GM21528 (cell line): Measurements from ENCODE around the gene IGFL2.
"Not testable (repeated sequence)": the region's sequence is repeated elsewhere in the genome, so short reads cannot be mapped to it uniquely, and the experiment has no call there.

ENCODE experiments used
- ATAC-seq: cut with Tn5 transposase; IDR thresholded peaks from one replicate; pipeline ENCODE4 v1.9.1; 2021; ENCODE audit warnings: mild to moderate bottlenecking, moderate library complexity; ENCODE audit not compliant: unreplicated experiment, low FRiP score

Gene IGFL2

GRCh38 chr19:46186101-46186716, 38.2 kb downstream of the IGFL2 start:
- ATAC-seq: no peak

- no peak for ATAC-seq
Observed at GRCh38 chr19:46186717-46187101, 38.7 kb downstream of the IGFL2 start.

GRCh38 chr19:46189971-46190888, 42.2 kb downstream of the IGFL2 start:
- ATAC-seq: no peak

GRCh38 chr19:46191356-46191755, 43.3 kb downstream of the IGFL2 start:
- ATAC-seq: no peak

- ATAC-seq: no peak
Observed at GRCh38 chr19:46191972-46192371, 43.9 kb downstream of the IGFL2 start.

- ATAC-seq: not testable (repeated sequence)
Observed at GRCh38 chr19:46192626-46192991, 44.6 kb downstream of the IGFL2 start.

- no peak for ATAC-seq
Observed at GRCh38 chr19:46192992-46193650, 45.1 kb downstream of the IGFL2 start.

- no peak for ATAC-seq
Observed at GRCh38 chr19:46193678-46194077, 45.6 kb downstream of the IGFL2 start.

- no peak for ATAC-seq
Observed at GRCh38 chr19:46195104-46195503, 47.1 kb downstream of the IGFL2 start.

- not testable (repeated sequence) for ATAC-seq
Observed at GRCh38 chr19:46195919-46196318, 47.9 kb downstream of the IGFL2 start.

GRCh38 chr19:46196410-46197124, 48.5 kb downstream of the IGFL2 start:
- no peak for ATAC-seq

GRCh38 chr19:46197314-46198070, 49.5 kb downstream of the IGFL2 start:
- no peak for ATAC-seq

GRCh38 chr19:46198756-46199155, 50.7 kb downstream of the IGFL2 start:
- ATAC-seq: no peak

GRCh38 chr19:46201454-46202310, 53.6 kb downstream of the IGFL2 start:
- ATAC-seq: no peak

- ATAC-seq: no peak
Observed at GRCh38 chr19:46202426-46202825, 54.4 kb downstream of the IGFL2 start.

- no peak for ATAC-seq
Observed at GRCh38 chr19:46202872-46203860, 55.1 kb downstream of the IGFL2 start.

GRCh38 chr19:46204008-46204407, 56.0 kb downstream of the IGFL2 start:
- ATAC-seq: no peak
